T-helper 1 cell (primary cell): ENCODE results near the gene OPRD1.
"Not testable (repeated sequence)": the region's sequence is repeated elsewhere in the genome, so short reads cannot be mapped to it uniquely, and the experiment has no call there.

Experiments
- DNase-seq, 5 donors: peaks; one replicate each; pipeline ENCODE4 v3.0.0-alpha.2; 2012 to 2020
- total RNA-seq, 4 donors: gene quantifications; one replicate each; lab custom pipeline; 2026; lab: John Stamatoyannopoulos, UW

OPRD1 gene
- total RNA-seq, result 0 reads per million in 4 donors

DNA sequence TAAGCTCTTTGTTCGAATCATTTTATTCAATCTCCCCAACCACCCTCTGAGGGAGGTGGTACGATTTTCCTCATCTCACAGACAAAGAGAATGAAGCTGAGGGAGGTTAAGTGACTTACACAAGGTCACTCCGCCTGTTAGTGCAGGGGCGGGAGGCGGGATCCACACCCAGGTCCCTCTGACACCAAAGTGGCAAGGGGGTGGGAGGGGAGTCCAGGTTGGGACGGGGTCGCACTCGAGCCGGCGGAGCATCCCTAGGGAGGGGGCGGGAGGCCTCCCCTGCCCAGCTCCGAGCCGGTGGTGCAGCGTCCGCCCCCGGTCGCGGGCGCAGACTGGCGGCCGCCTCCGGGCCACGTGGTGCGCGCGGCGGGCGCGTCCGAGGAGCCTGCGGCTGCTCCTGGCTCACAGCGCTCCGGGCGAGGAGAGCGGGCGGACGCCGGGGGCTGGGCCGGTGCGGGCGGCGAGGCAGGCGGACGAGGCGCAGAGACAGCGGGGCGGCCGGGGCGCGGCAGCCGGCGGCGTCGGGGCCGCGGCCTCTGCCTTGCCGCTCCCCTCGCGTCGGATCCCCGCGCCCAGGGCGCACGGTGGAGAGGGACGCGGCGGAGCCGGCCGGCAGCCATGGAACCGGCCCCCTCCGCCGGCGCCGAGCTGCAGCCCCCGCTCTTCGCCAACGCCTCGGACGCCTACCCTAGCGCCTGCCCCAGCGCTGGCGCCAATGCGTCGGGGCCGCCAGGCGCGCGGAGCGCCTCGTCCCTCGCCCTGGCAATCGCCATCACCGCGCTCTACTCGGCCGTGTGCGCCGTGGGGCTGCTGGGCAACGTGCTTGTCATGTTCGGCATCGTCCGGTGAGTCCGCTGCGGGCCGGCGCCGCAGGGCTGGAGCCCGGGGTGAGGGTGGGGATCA lies at the start of gene OPRD1:
Gene OPRD1, plus strand, starts transcription at position 405 of the 903 bp plus-strand sequence. Its CDS starts 214 bp downstream, at position 619.
- DNase-seq, result no peak

DNA sequence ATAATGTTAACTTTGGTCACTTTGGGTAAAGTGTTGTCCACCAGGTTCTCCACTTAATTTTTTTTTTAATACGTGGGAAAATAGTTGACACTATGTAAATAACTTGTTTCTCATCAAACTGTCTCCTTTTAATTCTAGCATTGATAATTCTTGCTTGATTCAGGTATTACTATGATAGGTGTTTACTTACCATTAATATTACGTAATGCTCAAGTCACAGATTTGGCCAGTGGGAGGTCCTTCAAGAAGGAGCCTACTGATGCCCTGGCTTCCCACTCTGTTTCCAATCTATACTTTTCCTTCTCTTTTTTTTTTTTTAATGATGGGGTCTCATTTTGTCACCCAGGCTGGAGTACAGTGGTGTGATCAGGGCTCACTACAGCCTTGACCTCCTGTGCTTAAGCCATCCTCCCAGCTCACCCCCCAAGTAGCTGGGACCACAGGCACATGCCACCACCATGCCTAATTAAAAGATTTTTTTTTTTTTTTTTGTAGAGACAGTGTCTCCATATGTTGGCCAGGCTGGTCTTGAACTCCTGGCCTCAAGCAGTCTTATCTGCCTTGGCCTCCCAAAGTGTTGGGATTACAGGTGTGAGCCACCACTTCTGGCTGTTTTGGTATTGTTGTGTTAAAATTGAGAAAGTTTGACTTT lies 45.3 kb upstream of the OPRD1 start:
- DNase-seq, result no peak

DNA sequence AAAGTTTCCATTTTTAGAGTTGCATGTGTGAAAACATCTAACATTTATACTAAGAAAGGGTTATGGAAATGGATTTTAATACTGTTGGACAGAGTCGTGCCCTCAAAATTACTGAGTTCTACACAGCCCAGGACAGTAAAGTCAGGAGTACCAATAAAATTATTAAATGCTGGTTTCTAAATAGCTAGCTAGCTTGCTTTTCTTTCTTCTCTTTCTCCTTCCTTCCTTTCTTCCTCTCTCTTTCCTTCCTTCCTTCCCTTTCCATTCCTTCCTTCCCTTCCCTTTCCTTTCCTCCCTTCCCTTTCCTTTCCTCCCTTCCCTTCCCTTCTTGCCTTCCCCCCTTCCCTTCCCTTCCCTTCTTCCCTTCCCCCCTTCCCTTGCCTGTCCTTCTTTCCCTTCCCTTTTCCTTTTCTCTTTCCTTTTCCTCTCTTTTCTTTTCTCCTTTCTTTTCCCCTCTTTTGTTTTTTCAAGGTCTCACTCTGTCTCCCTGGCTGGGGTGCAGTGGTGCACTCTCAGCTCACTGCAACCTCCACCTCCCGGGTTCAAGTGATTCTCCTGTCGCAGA lies 41.3 kb upstream of the OPRD1 start:
- DNase-seq, result no peak

DNA sequence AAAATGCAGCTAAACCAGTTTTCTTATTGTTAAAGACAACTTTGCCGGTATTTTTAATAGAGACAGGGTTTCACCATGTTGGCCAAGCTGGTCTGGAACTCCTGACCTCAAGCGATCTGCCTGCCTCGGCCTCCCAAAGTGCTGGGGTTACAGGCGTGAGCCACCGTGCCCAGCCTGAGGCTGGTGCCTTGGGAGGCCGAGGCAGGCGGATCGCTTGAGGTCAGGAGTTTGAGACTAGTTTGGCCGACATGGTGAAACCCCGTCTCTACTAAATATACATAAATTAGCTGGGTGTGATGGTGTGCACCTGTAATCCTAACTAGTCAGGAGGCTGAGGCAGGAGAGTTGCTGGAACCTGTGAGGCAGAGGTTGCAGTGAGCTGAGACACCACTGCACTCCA lies 40.0 kb upstream of the OPRD1 start:
- not testable (repeated sequence) for DNase-seq

DNA sequence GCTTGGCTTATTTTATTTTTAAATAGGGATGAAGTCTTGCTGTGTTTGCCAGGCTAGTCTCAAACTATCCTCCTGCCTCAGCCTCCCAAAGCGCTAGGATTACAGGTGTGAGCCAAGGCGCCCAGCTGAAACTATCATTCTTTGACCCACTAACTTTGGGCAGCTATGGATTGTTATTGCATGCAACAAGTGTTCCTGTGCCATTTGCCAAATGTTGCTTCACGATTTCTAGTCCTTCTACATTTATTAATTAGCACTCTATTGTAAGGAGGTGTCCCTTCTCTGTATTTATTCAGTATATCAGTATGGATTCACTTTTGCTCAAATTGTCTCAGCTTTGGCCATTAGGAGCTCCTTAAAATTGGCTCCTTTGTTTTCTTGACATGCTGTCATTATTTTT lies 38.9 kb upstream of the OPRD1 start:
- DNase-seq, result no peak

DNA sequence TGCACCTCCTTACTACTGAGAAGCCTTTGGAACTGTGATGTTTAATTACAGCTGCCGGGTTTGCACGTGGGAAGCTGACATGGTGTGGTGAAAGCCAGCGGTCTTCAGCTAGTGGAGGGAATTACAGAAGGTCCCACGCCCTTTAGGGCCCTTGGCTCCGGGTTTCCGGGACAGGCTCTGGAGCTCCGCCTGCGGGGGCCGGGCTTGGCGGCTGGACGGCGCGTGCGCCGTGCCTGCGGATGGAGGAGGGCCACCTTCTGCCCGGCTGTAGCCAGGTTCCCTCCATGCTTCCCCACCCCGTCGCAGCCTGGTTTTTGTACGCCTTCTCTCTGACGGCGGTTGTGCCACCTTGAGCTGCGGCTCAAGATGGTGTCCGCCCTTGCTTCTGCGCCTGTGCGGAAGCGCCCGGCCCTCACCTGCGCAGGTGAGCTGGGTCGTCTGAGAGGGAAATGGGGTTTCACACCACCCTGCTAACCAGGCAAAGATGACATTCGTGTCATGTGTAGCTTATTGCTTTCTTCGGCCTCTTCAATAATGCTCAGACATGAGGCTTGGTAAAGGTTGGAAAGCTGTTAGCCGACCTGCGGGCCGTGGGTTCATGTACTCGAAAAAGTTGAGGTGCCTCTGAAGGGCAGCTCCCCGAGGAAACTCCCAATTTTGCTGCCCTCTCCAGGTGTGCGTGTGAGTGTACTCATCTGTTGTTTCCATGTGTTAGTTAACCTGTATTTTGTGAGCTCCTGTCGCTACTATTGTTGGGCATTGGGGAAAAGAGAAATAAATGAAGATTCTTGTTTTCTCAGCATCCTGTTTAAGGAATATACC lies 36.6 kb upstream of the OPRD1 start:
- peak; percentile 42 to 70 (median 57) for DNase-seq

DNA sequence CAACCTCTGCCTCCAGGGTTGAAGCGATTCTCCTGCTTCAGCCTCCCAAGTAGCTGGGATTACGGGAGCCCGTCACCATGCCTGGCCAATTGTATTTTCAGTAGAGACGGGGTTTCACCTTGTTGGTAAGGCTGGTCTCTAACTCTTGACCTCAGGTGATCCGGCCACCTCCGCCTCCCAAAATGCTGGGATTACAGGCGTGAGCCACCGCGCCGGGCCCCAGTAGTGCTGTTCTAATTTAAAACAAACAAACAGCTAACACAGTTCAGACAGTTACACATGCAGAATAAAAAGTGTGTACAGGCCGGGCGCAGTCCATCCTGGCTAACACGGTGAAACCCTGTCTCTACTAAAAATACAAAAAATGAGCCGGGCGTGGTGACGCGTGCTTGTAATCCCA lies 35.6 kb upstream of the OPRD1 start:
- DNase-seq, result no peak

DNA sequence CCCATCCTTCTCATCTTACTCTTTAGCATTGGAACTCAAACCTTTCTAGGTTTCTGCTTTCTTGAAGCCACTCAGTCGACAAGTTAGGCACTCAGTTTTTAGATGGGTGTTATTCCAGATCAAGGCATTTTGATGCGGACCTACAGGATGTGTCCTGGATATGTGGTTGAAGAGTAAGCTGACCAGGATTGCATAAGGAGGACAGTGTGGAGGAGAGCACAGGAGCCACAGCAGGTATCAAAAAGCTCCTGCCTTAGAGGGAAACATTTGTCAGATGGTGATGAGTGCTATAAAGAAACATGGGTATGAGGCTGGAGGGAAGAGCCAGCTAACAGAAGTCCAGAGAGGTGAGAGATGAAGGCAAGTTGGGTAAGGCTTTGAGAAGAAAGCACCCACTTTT lies 33.9 kb upstream of the OPRD1 start:
- no peak for DNase-seq

DNA sequence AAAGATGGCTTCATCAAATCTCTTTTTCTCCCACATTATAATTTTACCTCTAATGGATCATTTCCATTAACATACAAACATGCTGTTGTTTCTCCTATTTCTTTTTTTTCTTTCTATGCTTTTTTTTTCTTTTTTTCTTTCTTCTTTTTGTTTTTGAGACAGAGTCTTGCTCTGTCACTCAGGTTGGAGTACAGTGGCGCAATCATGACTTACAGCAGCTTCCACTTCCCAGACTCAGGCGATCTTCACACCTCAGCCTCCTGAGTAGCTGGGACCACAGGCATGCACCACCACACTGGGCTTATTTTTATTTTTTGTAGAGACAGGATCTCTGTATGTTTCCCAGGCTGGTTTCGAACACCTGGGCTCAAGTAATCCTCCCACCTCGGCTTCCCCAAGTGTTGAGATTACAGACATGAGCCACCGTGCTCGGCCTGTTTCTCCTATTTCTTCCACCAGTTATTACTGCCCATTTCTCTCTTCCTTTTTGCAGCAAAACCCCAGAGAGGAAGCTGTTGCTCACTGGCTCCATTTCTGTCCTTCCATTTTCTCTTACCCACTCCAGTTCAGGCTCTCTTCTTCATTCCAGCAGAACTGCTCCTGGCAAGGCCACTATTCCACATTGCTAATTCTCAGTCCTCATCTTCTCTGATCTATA lies 32.1 kb upstream of the OPRD1 start:
- no peak for DNase-seq

DNA sequence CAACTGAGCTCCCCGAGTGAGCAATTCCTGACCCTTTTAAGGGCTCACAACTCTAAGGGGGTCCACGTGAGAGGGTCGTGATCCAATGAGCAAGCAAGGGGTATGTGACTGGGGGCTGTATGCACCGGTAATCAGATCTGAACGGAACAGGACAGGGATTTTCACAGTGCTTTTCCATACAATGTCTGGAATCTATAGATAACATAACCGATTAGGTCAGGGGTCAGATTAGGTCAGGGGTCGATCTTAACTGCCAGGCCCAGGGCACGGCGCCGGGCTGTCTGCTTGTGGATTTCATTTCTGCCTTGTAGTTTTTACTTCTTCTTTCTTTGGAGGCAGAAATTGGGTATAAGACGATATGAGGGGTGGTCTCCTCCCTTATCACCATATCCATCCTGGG lies 30.7 kb upstream of the OPRD1 start:
- no peak for DNase-seq

DNA sequence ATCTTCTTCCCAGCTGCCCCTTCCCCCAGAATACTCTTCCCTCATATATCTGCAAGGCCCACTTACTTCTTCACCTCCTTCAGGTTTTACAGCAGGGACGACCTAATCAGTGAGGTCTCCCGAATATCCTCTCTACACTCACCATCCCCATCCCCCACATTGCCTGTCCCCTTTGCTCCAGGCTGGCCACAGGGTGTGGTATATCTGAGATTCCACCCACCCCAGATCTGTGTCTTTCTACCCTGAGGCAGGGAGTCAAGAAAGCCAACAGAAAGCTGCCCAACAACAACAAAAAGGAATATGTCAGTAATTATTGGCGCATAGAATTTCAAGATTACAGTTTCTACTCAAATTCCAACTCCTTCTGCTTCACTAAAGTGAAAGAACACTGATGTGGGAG lies 30.0 kb upstream of the OPRD1 start:
- no peak for DNase-seq

DNA sequence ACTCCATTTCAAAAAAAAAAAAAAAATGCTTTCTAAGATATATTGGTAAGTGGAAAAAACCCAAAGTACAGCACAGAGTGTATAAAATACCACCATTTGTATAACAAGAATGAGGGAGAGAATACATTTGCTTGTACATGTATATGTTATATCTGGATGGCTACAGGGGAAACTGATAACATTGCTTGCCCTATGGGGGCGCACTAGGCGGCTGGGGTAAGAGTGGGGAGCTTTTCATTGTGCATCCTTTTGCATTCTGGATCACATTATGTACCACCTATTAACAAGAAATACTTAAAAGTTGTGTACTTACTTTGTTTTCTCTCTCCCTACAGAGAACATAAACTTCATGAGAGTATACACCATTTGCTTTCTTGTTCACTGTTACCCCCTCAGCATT lies 28.6 kb upstream of the OPRD1 start:
- DNase-seq, result no peak

DNA sequence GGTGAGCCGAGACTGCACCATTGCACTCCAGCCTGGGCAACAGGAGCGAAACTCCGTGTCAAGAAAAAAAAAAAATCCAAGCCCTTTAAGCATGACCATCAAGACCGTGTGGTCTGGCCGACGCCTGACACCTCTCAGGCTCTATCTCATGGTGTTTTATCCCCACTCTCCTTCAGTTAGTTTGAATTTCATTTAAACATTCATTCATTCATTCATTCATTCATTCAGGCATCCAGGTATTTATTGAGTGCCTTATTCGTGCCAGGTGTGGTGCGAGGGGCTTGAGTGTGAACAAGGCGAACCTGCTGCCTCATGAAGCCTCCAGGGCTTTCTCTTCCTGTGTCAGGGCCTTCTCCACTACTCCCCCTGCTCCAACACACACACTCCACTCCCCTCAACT lies 22.6 kb upstream of the OPRD1 start:
- no peak for DNase-seq

DNA sequence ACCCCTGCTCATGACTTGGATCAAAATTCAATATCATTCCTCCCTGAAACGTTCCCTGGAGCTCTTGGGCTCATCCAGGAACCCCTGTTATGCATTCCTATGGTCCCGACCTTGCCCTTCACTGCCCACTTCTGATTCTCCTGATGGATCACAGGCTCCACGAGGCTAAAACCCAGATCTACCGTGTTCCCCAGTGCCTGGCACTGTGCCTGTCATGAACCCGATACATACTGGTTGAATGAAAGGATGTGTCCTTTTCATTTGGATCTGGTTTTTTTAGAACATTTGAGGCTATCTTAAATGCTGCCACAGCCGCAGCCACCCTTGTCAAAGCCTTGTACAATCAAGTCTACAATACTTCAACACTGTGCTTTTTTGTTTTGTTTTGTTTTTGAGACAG lies 22.2 kb upstream of the OPRD1 start:
- no peak for DNase-seq

DNA sequence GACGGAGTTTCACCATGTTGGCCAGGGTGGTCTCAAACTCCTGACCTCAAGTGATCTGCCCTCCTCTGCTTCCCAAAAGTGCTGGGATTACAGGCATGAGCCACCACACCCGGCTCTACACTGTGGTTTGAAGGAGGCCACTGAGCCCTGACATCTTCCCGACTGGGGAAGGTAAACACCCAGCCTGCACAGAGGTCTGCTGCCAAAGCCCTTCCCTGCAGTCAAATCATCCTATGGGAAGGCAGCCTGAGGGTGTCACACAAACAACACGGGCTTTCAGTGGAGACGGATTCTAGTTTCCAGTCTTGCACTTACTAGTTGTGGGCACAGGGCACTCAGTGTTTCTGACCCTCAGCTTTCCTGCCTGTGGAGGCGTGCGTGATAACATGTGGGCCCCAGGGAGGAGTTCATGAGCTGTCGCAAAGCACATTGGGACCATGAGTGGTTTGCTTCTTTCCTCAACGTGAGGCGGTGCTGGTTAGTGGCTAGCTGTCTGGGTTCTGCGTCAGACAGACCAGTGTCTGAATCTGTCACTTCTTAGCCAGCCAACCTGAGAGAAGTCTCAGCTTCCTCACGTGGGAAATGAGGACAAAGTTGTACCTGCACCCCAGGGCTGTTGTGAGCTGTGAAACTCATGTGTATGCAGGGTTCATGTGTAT lies 21.5 kb upstream of the OPRD1 start:
- no peak for DNase-seq

DNA sequence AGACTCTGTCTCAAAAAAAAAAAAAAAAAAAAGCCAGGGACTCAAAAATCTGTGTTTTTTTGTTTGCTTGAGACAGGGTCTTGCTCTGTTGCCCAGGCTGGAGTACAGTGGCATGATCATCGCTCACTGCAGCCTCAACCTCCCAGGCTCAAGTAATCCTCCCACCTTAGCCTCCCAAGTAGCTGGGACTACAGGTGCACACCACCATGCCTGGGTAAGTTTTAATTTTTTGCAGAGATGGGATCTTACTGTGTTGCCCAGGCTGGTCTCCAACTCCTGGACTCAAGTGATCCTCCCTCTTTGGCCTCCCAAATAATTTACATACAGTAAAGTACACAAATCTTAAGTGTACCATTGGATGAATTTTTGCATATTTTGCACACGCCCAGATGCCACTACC lies 20.0 kb upstream of the OPRD1 start:
- not testable (repeated sequence) for DNase-seq

DNA sequence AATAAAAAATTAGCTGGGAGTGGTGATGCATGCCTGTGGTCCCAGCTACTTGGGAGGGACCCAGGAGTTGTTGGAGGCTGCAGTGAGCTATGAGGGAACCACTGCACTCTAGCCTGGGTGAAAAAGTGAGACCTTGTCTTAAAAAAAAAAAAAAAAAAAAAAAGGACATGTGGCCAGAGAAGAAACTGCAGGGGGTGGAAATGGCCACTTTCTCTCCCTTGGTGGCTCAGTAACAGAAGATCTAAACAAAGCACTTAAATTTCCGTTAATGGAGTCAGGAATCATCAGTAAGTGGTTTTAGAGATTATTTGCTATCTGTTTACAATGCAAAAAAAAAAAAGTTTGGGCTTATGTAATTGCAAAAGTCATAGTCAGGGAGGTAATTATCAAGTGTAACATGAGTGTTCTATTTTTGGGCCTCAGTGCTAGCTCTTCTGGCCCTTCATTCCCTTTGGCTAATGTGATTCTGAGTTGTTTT lies 19.3 kb upstream of the OPRD1 start:
- no peak for DNase-seq

DNA sequence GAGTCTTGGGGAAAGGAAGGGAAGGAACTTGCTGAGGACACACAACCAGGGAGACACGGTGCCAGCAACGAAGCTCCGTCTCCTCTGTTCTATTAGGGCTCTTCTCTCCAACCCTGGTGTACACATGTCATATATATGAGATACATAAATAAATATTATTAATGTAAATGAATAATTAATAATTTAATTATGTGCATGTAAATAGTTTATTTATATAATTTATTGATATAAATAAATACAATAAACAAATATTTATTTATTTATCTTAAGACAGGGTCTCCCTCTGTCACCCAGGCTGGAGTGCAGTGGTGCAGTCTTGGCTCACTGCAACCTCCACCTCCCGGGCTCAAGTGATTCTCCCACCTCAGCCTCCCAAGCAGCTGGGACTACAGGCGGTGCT lies 17.4 kb upstream of the OPRD1 start:
- DNase-seq, result not testable (repeated sequence)

DNA sequence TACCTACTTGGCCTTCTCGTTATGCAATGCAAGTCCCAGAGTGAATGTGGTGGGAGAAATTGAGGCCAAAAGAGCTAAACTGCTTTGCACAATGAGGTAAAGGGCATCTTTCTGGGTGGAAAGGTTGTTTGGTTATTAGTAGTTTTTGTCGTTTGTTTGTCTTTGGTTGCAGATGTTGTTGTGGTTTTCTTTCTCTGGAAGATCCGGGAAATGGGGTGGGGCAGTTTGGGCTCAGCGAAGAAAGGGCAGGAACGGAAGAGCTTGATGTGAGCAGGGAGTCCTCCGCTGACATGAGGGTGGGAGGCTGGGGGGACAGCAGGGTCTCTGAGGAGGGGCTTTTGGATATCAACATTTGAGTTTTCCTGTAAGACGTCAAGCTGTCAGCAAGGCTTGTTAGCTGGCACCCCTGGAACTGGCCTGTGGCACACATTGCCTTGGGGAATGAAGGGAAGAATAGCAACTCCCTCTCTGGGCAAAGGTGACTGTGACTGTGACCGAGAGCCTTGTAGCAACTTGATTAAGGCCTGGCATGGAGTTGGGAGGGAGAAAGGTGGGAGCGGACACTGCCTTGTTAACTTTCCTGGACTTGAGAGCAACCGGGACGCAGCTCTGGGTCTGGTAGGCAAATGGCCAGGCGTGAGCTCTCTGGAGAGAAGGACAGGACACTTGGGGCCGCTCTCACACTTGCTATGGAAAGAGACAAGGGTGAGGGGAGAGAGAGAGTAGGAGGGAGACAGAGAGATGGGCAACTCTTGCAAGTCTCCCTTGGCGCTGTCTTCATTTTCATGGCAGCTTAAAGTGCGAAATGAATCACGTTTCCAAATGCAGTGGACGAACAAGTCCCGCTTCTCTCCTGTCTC lies 15.4 kb upstream of the OPRD1 start:
- DNase-seq, result no peak

DNA sequence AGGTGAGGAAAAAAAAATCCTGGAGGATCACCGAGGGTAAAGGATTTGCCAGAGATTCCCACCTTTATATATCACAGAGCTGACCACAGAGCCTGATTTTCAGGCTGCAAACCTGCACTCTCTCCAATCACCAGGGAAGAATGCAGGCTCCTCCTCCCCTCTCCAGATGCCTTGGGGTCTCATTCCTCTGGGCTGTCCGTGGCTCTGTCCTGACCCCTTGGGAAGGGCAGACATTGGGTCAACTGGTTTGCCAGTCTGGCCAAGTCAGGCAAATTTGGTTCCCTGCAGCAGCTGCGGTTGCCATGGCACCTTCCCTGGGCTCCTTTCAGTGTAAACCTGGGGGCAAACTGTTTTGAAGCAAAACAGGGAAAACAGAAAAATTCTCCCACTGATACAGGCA lies 11.6 kb upstream of the OPRD1 start:
- no peak for DNase-seq

DNA sequence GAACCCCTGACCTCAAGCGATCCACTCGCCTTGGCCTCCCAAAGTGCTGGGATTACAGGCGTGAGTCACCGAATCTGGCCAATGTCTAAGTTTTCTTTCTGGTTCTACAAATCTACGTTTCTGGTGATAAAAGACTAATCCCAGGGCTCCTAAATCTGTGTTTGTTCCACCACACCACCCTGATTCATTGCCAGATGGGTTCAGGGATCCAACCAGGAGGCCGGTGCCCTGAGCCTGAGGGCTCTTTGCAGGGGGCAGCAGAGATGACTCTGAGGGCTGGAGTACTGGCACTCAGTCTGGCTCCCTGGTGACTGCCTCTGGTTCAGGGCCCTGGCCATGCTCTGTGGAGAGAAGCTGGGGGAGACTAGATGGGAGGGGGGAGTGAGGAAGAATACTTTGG lies 10.5 kb upstream of the OPRD1 start:
- DNase-seq, result no peak
